Measurements from ENCODE around the gene B4GALT4. TPM values are rescaled to one million over a fixed set of nuclear protein-coding genes. Genes with fewer than 3 reads are reported as not detected.

The B4GALT4 gene
- total and polyA plus RNA-seq, 2 of the 8 experiments (the other 6 are each of a cell fraction or from before 2014, with no cell fraction given) = 14.6 to 44.7 TPM

GRCh38 chr3:119229190-119229589 is 11.5 kb downstream of the B4GALT4 start (continued):
- no peak for TF ChIP-seq JUN (IDR thresholded peaks at IDR 0.05; ENCODE audit: low read depth, low read length)
